ENCODE results near the gene FGF18. TPM values are rescaled to one million over a fixed set of nuclear protein-coding genes. Genes with fewer than 3 reads are reported as not detected.

FGF18 gene
- total and polyA plus RNA-seq, 10 of the 15 experiments (the other 5 are each of a cell fraction or from before 2014, with no cell fraction given): 0.03 to 0.10 (median 0.06) TPM; not detected in 5

DNA sequence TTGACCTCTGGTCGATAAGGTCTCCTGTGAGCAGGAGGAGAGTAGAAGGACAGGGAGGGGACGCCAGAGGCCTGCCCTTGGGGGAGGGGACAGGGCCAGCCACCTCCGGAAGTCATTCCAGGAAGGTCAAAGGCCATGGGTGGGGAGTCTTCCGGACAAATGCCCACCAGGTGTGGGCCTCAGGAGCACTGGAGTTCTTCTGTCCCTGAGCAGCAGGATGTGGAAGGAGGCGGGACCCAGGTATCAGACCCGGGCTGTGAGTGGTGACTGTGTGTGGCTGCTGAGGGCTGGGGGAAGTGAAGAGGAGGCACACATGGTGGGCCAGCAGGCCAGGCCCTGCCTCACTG, 13.9 kb downstream of the FGF18 start (continued):
- TF ChIP-seq NKRF (conservative IDR thresholded peaks at IDR 0.05) (no peak), SPI1 (IDR thresholded peaks at IDR 0.05; ENCODE audit: borderline replicate concordance, insufficient read depth, low read depth, low read length) (no peak), RAD51 (IDR thresholded peaks at IDR 0.05) (no peak), TAF1 (IDR thresholded peaks at IDR 0.05; ENCODE audit: borderline replicate concordance, low read depth, low read length) (no peak), RELA (IDR thresholded peaks at IDR 0.05; ENCODE audit: borderline replicate concordance, partially characterized antibody) (no peak), MEF2A (IDR thresholded peaks at IDR 0.05; ENCODE audit: insufficient read depth, low read depth, low read length) (no peak)
- TF ChIP-seq, protein P1, sequence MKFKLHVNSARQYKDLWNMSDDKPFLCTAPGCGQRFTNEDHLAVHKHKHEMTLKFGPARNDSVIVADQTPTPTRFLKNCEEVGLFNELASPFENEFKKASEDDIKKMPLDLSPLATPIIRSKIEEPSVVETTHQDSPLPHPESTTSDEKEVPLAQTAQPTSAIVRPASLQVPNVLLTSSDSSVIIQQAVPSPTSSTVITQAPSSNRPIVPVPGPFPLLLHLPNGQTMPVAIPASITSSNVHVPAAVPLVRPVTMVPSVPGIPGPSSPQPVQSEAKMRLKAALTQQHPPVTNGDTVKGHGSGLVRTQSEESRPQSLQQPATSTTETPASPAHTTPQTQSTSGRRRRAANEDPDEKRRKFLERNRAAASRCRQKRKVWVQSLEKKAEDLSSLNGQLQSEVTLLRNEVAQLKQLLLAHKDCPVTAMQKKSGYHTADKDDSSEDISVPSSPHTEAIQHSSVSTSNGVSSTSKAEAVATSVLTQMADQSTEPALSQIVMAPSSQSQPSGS (IDR thresholded peaks at IDR 0.05; ENCODE audit: low read length): no peak

DNA sequence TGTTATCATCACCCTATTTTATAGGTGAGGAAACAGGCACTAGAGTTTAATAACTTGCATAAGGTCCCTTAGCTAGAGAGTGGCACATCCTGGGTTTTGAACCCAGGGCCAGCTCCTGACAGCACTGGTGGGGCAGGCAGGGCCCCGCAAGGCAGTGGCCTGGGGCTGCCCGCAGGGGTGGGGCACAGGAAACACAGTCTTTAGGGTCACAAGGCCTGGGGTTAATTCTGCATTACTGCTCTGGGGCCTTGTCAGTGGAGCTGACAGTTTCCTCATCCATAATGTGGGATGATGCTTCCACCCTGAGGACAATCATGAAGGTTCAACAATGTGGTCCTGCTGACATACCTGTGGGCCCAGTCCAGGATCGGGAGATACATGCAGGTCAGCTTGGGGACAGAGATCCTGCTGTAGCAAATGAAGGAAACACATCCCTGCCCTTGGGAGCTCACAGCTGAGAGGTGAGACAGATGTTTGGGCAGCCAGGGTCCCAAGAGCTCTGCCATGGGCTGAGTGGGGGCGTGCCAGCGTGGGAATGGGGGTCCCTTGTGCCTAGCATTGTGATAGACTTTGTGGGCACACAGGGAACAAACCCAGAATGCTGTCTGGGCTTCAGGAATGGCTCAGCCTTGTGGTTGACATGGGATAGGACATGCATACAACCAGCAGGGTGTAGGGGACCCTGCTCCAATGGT, 14.7 kb downstream of the FGF18 start:
- no peak for ATAC-seq
- H2AFZ ChIP-seq (ENCODE audit: control insufficient read depth, low read depth, low read length): no peak overlapping the region
- H3K9me3 ChIP-seq (replicated peaks; ENCODE audit: control insufficient read depth, insufficient read depth, low read length): no peaks in the 10 kb centered on the region
- no peaks in the 10 kb centered on the region; a peak in 1 of 4 replicates for H3K27me3 ChIP-seq (replicated peaks in 1 of 2; ENCODE audit: control insufficient read depth in 2 of 2, insufficient read depth in 2 of 2, low read length in 1 of 2)
- no peaks in the 10 kb centered on the region for H4K20me1 ChIP-seq (ENCODE audit: control insufficient read depth, insufficient read depth)
- WGBS (ENCODE audit: insufficient coverage, insufficient replicate concordance, low lambda C conversion rate, missing lambda C conversion rate): 0% methylated on average over 5 of the region's 5 CpGs
- no peak overlapping the region for H3K9ac ChIP-seq (ENCODE audit: control insufficient read depth, insufficient read depth, low read length)
- FAIRE-seq: no peak
- intact Hi-C loops (cut with micrococcal nuclease; ENCODE audit: unreplicated experiment) (no loop called here), in situ Hi-C loops (cut with MboI) (no loop called here)
- H3K4me2 ChIP-seq (ENCODE audit: control insufficient read depth, insufficient read depth): no peak overlapping the region
- no peaks in the 10 kb centered on the region for H3K36me3 ChIP-seq (ENCODE audit: control insufficient read depth in 2 of 2, insufficient read depth in 2 of 2, low read length in 1 of 2)
- ChIA-PET RAD21 (ENCODE audit: unreplicated experiment) (no interaction called here), POLR2A (interaction anchor here (0.6 kb wide), 1 partner anchor 88 kb away, joined by 3 read pairs; no protein-coding TSS in a partner anchor), CTCF (no interaction called here), SMC1A (ENCODE audit: uncharacterized antibody, unreplicated experiment) (no interaction called here)
- TF ChIP-seq SRF (IDR thresholded peaks at IDR 0.05; ENCODE audit: low read depth in 2 of 2, low read length in 2 of 2): no peak
- no TSS peak for BruUV-seq (replicated peaks)
- DNase-seq (ENCODE audit: low read depth, low spot score): no peak
- no peaks in the 10 kb centered on the region for H3K4me1 ChIP-seq (ENCODE audit: control insufficient read depth, insufficient read depth, low read length)
- no peak overlapping the region for H3K4me3 ChIP-seq
- H3K27ac ChIP-seq (ENCODE audit: control insufficient read depth, insufficient read depth): no peak overlapping the region
- H3K79me2 ChIP-seq (ENCODE audit: control insufficient read depth, insufficient read depth, low read length): no peaks in the 10 kb centered on the region
